DLD1 (cell line): ENCODE measurements around the gene SMCR8.
"Not testable (repeated sequence)": the region's sequence is repeated elsewhere in the genome, so short reads cannot be mapped to it uniquely, and the experiment has no call there.

Experiments used
- in situ Hi-C: cut with HindIII; loops from 2 replicates; pipeline ENCODE4 v1.10.0; 2017; ENCODE audit warnings: low sequenced_read_pairs

The SMCR8 gene, protein sequence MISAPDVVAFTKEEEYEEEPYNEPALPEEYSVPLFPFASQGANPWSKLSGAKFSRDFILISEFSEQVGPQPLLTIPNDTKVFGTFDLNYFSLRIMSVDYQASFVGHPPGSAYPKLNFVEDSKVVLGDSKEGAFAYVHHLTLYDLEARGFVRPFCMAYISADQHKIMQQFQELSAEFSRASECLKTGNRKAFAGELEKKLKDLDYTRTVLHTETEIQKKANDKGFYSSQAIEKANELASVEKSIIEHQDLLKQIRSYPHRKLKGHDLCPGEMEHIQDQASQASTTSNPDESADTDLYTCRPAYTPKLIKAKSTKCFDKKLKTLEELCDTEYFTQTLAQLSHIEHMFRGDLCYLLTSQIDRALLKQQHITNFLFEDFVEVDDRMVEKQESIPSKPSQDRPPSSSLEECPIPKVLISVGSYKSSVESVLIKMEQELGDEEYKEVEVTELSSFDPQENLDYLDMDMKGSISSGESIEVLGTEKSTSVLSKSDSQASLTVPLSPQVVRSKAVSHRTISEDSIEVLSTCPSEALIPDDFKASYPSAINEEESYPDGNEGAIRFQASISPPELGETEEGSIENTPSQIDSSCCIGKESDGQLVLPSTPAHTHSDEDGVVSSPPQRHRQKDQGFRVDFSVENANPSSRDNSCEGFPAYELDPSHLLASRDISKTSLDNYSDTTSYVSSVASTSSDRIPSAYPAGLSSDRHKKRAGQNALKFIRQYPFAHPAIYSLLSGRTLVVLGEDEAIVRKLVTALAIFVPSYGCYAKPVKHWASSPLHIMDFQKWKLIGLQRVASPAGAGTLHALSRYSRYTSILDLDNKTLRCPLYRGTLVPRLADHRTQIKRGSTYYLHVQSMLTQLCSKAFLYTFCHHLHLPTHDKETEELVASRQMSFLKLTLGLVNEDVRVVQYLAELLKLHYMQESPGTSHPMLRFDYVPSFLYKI

DNA sequence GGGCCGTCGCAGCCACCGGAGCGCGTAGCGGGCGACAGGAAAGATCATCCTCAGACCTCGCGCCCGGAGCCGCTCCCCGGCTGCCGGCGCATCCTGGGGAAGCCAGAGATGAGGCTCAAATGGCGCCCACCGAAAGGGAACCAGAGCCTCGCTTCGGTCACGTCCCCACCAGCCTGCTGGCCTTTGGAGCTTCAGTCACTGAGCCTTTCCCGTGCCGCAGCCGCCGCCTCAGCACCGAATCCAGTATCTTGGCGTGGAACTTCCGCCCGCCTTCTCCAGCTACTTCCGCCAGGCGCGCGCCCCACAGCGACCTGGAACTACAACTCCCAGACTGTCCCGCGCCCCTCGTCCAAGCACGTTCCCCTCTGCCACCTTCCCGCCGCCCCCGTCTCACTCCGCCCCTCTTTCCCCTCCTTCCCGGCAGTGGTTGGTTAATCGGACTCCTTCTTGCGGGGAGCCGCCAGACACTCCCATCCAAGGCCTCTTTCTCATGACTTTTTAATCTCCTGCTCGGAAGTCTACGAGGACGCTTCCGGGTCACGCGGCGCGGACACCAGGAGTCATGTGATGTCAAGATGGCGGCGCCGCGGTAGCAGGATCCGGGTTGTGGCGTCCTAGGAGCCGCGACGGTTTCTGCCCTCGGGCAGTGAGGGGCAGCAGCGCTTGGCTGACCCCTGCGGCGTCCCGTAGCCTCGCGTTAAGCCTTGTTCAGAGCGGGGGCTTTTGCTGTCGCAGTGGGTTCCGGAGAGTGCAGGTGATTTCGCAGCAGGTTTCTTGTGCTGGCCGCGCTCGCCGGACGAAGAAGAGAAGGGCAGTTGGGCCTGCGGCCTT lies at the start of gene SMCR8, which contains the start of gene TOP3A:
TSS of gene SMCR8 (plus strand) at position 563 of the 831 bp plus-strand sequence. CDS start 497 bp downstream, outside the sequence.
TSS of gene TOP3A (minus strand) at position 264 of the 831 bp plus-strand sequence. CDS start at position 48, 216 bp downstream.
- in situ Hi-C loops = no loop called here

DNA sequence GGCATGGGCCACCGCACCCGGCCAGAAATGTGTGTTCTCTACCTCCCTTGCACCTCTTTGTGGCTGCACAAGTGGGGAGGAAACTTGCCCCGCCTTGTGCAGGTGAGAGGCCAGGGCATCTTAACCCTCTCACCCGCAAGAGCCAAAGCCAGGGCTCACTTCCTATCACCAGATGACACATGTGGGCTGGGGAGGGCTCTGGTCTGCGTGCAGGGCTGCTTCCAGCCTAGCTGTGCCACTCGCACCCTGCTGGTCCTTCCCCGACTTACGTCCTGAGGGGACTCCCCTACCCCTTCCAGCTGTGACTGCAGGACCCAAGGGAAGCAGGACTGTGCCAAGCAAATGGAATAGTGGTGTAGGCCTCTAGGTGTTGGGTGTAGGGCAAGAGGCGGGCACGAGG lies 47.7 kb upstream of the SMCR8 start:
- in situ Hi-C loops = no loop called here

- in situ Hi-C loops = no loop called here
Measured at GRCh38 chr17:18267927-18268711, 47.0 kb upstream of the SMCR8 start.

- in situ Hi-C loops = no loop called here
Measured at GRCh38 chr17:18270046-18270931, 44.8 kb upstream of the SMCR8 start.

GRCh38 chr17:18277076-18277475 lies 38.0 kb upstream of the SMCR8 start:
- in situ Hi-C loops = no loop called here

DNA sequence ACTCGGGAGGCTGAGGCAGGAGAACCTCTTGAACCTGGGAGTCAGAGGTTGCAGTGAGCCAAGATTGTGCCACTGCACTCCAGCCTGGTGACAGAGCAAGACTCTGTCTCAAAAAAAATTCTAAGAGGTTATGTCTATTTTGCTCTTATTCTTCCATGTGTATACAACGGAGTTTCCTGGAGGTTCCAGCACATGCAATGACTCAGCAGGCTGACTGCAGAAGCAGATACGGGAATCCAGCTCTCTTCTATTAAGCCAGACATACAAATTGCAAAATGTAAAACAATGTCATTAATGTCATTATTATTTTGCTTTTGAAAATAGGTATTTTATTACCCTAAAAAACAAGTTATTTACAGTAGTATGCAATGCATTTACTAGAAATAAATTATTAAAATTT lies 36.2 kb upstream of the SMCR8 start:
- in situ Hi-C loops = no loop called here

DNA sequence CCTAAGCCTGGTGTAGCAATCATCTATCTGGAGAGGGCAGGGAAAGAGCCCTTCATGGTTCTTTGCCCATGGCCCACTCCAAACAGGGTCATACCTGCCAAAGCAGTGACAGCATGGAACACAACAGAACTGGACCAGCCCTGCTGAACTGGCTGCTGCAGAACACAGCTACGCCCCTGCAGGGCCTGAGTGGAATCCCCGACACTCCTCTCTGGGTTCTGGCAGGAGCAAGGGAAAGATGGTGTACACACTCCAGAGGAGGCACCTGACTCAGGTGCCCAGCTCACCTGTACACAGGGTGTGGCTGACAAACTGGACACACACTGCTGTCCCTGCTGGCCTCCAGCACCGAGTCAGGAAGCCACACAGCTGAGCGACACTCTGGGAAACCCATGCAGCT lies 34.8 kb upstream of the SMCR8 start:
- in situ Hi-C loops = no loop called here

DNA sequence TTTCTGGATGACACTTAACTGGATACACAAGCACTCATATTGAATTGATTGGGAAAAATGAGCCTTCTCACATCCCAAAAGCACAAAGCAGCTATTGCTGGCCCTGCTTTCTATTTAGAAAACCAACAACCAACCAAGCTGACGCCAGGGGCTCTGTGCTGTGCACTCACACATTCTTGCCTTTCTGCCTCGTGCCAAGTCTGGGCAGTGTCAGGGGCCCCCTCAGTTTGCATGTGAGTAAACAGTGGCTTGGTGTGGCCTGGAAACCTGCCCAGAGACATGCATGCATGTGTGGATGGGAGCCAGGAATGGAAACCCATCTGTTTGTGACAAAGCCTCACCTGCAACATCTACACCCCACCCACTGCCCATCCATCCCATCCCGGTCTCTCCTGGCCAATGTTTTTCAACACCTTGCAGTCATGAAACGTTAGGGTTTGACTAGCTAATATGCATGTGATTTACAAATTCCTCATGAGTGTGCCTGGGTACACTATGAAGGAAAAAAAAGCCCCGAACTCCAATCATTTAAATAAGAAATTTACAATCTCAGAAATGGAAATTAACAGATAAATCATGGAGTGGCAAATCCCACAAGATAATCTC lies 34.2 kb upstream of the SMCR8 start:
- in situ Hi-C loops = no loop called here

DNA sequence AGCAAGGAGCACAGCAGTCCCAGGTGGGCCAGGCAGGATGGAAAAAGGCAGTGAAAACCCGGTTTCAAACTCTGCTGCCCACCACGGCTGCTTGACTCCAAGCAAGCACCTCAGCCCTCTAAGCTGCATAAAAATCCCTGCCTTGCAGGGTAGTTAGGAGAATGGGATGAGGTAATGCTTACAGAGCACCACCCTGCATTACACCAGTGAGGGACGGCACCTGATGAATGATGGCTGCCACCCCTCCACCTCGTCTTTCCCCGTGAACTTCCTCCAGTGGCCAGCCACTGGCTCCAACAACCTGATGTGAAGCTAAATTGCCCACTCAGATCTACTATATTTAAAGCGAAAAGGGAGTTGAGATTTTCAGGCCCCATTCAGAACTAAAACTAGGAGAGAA lies 33.3 kb upstream of the SMCR8 start:
- in situ Hi-C loops = no loop called here

- in situ Hi-C loops = no loop called here
Measured at GRCh38 chr17:18285296-18285695, 29.8 kb upstream of the SMCR8 start.

DNA sequence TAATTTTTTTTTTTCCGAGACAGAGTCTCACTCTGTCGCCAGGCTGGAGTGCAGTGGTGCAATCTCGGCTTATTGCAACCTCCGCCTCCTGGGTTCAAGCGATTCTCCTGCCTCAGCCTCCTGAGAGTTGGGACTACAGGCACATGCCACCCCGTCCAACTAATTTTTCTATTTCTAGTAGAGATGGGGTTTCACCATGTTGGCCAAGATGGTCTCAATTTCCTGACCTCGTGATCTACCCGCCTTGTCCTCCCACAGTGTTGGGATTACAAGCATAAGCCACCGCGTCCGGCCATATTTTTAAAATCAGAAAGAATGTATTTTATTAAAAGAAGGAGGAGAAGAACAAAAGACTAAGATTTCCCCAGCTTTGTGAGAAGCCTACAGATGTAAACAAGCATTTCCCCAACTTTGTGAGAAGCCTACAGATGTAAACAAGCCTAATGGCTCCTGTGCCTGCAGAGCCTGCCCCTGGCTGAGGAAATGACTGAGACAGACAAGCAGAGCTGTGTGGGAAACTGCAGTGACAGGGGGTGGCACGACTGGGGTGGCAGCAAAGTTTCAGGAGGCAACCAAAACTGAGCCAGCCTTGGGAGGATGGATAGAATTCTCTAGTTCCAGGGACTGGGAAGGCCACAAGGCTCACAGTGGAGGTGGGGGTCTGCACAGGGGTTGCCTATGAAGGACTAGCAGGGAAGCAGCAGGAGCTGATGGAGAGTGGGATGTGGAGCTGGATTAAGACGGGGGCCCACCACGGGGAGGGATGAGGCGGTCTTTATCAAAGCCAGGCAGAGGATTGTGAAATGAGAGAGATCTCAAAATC lies 23.2 kb upstream of the SMCR8 start:
- in situ Hi-C loops = no loop called here

- in situ Hi-C loops = not testable (repeated sequence)
Measured at GRCh38 chr17:18298061-18298460, 17.0 kb upstream of the SMCR8 start.

GRCh38 chr17:18300725-18301480 lies 14.2 kb upstream of the SMCR8 start:
- in situ Hi-C loops = no loop called here

GRCh38 chr17:18303206-18303605 lies 11.9 kb upstream of the SMCR8 start:
- in situ Hi-C loops = not testable (repeated sequence)

DNA sequence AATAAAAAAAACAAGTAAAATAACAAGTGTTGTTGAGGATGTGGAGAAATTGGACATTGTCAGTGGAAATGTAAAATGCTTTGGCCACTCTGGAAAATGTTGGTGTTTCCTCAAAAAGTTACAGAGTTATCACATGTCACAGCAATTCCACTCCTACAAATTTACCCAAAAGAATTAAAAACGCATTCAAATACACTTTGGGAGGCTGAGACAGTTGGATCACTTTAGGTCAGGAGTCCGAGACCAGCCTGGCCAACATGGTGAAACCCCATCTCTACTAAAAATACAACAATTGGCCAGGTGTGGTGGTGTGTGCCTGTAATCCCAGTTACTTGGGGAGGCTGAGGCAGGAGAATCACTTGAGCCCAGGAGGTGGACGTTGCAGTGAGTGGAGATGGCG lies 5.9 kb upstream of the SMCR8 start:
- in situ Hi-C loops = no loop called here

- in situ Hi-C loops = no loop called here
Measured at GRCh38 chr17:18314059-18314730, 898 bp upstream of the SMCR8 start.

DNA sequence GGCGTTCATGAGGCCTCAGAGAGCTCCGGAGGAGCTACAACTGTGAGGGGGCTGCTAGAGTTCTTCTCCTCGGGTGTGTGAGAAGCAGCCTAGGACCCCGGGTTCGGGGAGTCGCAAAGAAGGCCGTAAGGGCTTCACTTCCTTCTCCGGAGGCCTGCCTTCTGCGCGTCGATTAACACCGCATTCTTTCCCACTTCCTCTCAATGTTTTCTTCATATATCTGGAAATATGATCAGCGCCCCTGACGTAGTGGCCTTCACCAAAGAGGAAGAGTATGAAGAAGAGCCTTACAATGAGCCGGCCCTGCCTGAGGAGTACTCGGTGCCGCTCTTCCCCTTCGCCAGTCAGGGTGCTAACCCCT lies 449 bp downstream of the SMCR8 start:
- in situ Hi-C loops = no loop called here
